HepG2 (cell line): Measurements from ENCODE around the gene ABCG1. TPM values are rescaled to one million over a fixed set of nuclear protein-coding genes. Genes with fewer than 3 reads are reported as not detected.

ENCODE experiments used
- CEBPG ChIP-seq: IDR thresholded peaks from 2 replicates; pipeline ENCODE4 v1.6.1; 2016
- HNRNPH1 ChIP-seq: fragments of 200-400 bp; formaldehyde crosslinking; optimal IDR thresholded peaks from 2 replicates; pipeline ENCODE3; 2017; ENCODE audit warnings: mild to moderate bottlenecking, low read depth, low read length
- ISL2 ChIP-seq: sonication (generic); formaldehyde crosslinking; IDR thresholded peaks from 2 replicates; pipeline ENCODE4 v1.5.0; 2020; ENCODE audit warnings: missing genetic modification reagents
- KDM5B ChIP-seq: sonication (generic); formaldehyde crosslinking; IDR thresholded peaks from 2 replicates; pipeline ENCODE4 v1.4.0; 2020; ENCODE audit warnings: missing genetic modification reagents, mild to moderate bottlenecking, borderline replicate concordance
- MATR3 ChIP-seq: sonication (generic); formaldehyde crosslinking; IDR thresholded peaks from 2 replicates; pipeline ENCODE4 v1.4.0; 2020; ENCODE audit warnings: missing genetic modification reagents
- MYPOP ChIP-seq: sonication (generic); formaldehyde crosslinking; IDR thresholded peaks from 2 replicates; pipeline ENCODE4 v1.8.1; 2023; ENCODE audit warnings: mild to moderate bottlenecking, moderate library complexity, missing genetic modification reagents
- NPAS2 ChIP-seq: sonication (generic); formaldehyde crosslinking; IDR thresholded peaks from 2 replicates; pipeline ENCODE4 v1.8.0; 2022; ENCODE audit warnings: mild to moderate bottlenecking, missing genetic modification reagents, borderline replicate concordance
- RXRA ChIP-seq: sonication (generic); formaldehyde crosslinking; IDR thresholded peaks from 2 replicates; pipeline ENCODE4 v1.5.1; 2020; ENCODE audit warnings: missing genetic modification reagents
- ZBTB10 ChIP-seq: sonication (generic); formaldehyde crosslinking; IDR thresholded peaks from 2 replicates; pipeline ENCODE4 v1.4.0; 2020; ENCODE audit warnings: missing genetic modification reagents, borderline replicate concordance
- ZMAT5 ChIP-seq: sonication (generic); formaldehyde crosslinking; IDR thresholded peaks from 2 replicates; pipeline ENCODE4 v1.5.0; 2020; ENCODE audit warnings: mild to moderate bottlenecking, low read depth, missing genetic modification reagents, borderline replicate concordance
- ZNF124 ChIP-seq: sonication (generic); formaldehyde crosslinking; IDR thresholded peaks from 2 replicates; pipeline ENCODE4 v1.4.0; 2020; ENCODE audit warnings: missing genetic modification reagents
- ZNF652 ChIP-seq: IDR thresholded peaks from 2 replicates; pipeline ENCODE4 v1.6.1; 2016; ENCODE audit warnings: low read depth, borderline replicate concordance
- polyA plus RNA-seq, 8 experiments: library from polyadenylated mRNA; depleted of rRNA in 3 of 8; stranded (reverse) in 7 of 8; unstranded in 1 of 8; fragments of >200 nt; fragmentation: Illumina TruSeq in 4 of 8; extraction: Trizol in 4 of 8; gene quantifications; 2 replicates each; pipeline versions ENCODE4 v1.2.1 to v1.2.3, GENCODE V29; 2011 to 2016; ENCODE audit warnings: low read depth in 4 of 8, missing spikeins in 1 of 8, mixed read lengths in 1 of 8; ENCODE audit not compliant: insufficient read depth in 1 of 8
- total RNA-seq, 5 experiments: library from RNA; depleted of rRNA; stranded (reverse); fragments of >200 nt; fragmentation: Illumina TruSeq; extraction: Trizol; gene quantifications; 2 replicates each; pipeline ENCODE4 v1.2.3, GENCODE V29; 2016; ENCODE audit warnings: low read depth in 1 of 5
- TF ChIP-seq, protein P1 (sequence below): sonication (generic); formaldehyde crosslinking; IDR thresholded peaks from 2 replicates; pipeline ENCODE4 v1.4.0; 2020; ENCODE audit warnings: missing genetic modification reagents
- TF ChIP-seq, protein P2 (sequence below): sonication (generic); formaldehyde crosslinking; IDR thresholded peaks from 2 replicates; pipeline ENCODE4 v1.4.0; 2020; ENCODE audit warnings: missing genetic modification reagents
- TF ChIP-seq, protein P3 (sequence below): sonication (generic); formaldehyde crosslinking; conservative IDR thresholded peaks from 2 replicates; pipeline ENCODE4 v1.4.0; 2020; ENCODE audit warnings: missing genetic modification reagents
- TF ChIP-seq, protein P4 (sequence below): sonication (generic); formaldehyde crosslinking; IDR thresholded peaks from 2 replicates; pipeline ENCODE4 v1.4.0; 2020; ENCODE audit warnings: mild to moderate bottlenecking, missing genetic modification reagents

The ABCG1 gene
- total and polyA plus RNA-seq, 2 of the 13 experiments (the other 11 are each of a cell fraction or from before 2014, with no cell fraction given): 0.04 TPM; not detected in 1

DNA sequence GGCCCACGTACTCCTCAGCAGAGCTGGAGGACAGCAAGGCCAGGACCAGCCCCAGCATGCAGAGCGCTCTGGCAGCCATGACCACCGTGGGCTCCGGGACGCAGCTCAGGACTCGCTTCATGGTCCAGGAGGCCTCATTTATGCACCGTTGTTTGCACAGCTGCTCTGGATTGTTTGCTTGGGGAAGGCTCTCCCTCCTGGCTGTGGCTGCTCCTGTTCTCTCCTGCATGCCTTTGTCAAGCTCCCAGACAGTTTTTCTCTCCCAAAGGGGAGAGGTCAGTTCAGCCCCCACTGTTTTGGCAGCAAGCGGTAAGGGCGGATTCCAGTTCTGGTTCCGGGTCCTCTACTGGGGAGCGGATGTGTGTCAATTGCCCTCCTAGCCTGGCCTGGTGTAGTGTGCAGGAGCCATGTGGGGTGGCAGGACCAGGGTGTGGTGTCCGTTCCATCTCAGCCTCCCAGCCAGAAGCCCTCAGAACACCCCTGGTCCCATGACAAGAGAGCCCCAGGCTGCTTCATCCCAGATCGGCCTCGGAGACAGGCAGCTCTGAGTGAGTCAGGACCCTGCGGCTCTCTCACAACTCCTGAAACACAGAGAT, 96.5 kb downstream of the ABCG1 start, which contains the start of gene TFF3 (continued):
- TF ChIP-seq, protein P1, sequence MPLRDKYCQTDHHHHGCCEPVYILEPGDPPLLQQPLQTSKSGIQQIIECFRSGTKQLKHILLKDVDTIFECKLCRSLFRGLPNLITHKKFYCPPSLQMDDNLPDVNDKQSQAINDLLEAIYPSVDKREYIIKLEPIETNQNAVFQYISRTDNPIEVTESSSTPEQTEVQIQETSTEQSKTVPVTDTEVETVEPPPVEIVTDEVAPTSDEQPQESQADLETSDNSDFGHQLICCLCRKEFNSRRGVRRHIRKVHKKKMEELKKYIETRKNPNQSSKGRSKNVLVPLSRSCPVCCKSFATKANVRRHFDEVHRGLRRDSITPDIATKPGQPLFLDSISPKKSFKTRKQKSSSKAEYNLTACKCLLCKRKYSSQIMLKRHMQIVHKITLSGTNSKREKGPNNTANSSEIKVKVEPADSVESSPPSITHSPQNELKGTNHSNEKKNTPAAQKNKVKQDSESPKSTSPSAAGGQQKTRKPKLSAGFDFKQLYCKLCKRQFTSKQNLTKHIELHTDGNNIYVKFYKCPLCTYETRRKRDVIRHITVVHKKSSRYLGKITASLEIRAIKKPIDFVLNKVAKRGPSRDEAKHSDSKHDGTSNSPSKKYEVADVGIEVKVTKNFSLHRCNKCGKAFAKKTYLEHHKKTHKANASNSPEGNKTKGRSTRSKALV (CRISPR knock-in tag): no peak
- TF ChIP-seq KDM5B (CRISPR knock-in tag): no peak
- no peak for TF ChIP-seq ZMAT5 (CRISPR knock-in tag)
- no peak; the same call in 1 of the 2 replicates for TF ChIP-seq ZBTB10
- no peak for TF ChIP-seq NPAS2 (CRISPR knock-in tag)
- TF ChIP-seq, protein P2, sequence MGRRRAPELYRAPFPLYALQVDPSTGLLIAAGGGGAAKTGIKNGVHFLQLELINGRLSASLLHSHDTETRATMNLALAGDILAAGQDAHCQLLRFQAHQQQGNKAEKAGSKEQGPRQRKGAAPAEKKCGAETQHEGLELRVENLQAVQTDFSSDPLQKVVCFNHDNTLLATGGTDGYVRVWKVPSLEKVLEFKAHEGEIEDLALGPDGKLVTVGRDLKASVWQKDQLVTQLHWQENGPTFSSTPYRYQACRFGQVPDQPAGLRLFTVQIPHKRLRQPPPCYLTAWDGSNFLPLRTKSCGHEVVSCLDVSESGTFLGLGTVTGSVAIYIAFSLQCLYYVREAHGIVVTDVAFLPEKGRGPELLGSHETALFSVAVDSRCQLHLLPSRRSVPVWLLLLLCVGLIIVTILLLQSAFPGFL (CRISPR knock-in tag): no peak
- no peak for TF ChIP-seq MATR3 (CRISPR knock-in tag)
- TF ChIP-seq ZNF124 (CRISPR knock-in tag): no peak
- TF ChIP-seq RXRA: peak; percentile 41
- TF ChIP-seq CEBPG (CRISPR knock-in tag): 0 out of 2 replicates have a peak, but pooled peaks have one; percentile 19
- TF ChIP-seq HNRNPH1: no peak
- TF ChIP-seq, protein P3, sequence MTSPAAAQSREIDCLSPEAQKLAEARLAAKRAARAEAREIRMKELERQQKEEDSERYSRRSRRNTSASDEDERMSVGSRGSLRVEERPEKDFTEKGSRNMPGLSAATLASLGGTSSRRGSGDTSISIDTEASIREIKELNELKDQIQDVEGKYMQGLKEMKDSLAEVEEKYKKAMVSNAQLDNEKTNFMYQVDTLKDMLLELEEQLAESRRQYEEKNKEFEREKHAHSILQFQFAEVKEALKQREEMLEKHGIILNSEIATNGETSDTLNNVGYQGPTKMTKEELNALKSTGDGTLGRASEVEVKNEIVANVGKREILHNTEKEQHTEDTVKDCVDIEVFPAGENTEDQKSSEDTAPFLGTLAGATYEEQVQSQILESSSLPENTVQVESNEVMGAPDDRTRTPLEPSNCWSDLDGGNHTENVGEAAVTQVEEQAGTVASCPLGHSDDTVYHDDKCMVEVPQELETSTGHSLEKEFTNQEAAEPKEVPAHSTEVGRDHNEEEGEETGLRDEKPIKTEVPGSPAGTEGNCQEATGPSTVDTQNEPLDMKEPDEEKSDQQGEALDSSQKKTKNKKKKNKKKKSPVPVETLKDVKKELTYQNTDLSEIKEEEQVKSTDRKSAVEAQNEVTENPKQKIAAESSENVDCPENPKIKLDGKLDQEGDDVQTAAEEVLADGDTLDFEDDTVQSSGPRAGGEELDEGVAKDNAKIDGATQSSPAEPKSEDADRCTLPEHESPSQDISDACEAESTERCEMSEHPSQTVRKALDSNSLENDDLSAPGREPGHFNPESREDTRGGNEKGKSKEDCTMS (CRISPR knock-in tag): no peak
- TF ChIP-seq ISL2 (CRISPR knock-in tag): peak; percentile 42; the same call in 1 of the 2 replicates
- TF ChIP-seq ZNF652 (CRISPR knock-in tag): no peak
- TF ChIP-seq, protein P4, sequence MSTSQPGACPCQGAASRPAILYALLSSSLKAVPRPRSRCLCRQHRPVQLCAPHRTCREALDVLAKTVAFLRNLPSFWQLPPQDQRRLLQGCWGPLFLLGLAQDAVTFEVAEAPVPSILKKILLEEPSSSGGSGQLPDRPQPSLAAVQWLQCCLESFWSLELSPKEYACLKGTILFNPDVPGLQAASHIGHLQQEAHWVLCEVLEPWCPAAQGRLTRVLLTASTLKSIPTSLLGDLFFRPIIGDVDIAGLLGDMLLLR: no peak
- no peak for TF ChIP-seq MYPOP
